ELF-1 (cell line): ENCODE results near the gene HSD17B14.
"Not testable (repeated sequence)": the region's sequence is repeated elsewhere in the genome, so short reads cannot be mapped to it uniquely, and the experiment has no call there.

Source experiments
- DNase-seq: peaks from one replicate; pipeline ENCODE4 v3.0.0-alpha.2; 2016; ENCODE audit warnings: low read depth, low spot score

HSD17B14 gene

GRCh38 chr19:48867746-48868113 lies 31.4 kb upstream of the HSD17B14 start:
- DNase-seq, result no peak

DNA sequence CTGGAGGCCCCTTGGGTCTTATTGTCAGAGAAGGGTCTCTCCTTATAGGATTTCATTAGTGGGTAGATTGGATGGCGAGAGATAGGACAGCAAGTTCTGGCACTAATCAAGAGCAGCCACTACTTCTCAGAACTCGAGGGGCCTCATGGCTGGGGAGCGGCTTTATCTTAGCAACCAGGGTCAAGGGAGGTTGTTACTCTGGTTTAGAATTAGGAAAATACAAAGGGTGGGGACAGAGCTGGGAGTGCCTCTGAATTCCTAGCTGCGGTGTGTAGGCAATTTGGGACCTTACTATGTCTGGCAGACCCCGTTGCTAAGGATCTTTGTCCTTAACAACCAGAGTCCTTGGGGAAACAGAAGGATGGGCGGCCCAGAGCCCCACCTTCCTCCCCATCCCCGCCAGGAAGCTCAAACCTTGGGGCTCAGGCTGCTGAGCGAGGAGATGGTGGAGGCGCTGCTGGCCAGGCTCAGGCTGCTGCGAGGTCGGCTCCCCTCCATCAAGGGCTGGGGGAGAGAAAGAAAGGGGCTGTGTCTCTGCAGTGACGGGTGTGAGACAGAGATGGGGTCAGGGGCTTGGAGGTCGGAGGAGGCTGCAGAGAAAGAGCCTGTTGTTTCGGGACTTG lies 30.9 kb upstream of the HSD17B14 start:
- no peak for DNase-seq

- DNase-seq, result no peak
Observed at GRCh38 chr19:48866692-48867091, 30.4 kb upstream of the HSD17B14 start.

DNA sequence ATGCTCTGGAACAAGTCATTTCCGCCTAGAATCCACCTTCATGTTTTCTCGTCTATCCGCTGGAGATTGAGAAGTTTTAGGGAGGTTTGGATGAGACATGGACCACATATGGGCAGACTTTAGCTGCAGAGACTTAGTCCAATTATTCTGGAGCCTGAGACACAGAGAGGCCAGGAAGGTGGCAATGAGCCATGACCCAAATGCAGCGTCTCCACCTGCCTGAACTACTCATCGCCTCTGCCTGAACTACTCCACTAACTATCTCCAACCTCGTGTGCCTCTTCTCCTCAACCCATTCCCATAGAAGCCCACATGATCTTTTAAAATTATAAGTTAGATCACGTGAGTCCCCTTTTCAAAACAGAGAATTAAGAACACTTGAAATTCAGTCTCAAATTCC lies 26.5 kb upstream of the HSD17B14 start:
- DNase-seq, result no peak

GRCh38 chr19:48861313-48861712 lies 25.0 kb upstream of the HSD17B14 start:
- DNase-seq, result no peak

- peak; percentile 97 for DNase-seq
Observed at GRCh38 chr19:48859711-48860572, 23.7 kb upstream of the HSD17B14 start.

DNA sequence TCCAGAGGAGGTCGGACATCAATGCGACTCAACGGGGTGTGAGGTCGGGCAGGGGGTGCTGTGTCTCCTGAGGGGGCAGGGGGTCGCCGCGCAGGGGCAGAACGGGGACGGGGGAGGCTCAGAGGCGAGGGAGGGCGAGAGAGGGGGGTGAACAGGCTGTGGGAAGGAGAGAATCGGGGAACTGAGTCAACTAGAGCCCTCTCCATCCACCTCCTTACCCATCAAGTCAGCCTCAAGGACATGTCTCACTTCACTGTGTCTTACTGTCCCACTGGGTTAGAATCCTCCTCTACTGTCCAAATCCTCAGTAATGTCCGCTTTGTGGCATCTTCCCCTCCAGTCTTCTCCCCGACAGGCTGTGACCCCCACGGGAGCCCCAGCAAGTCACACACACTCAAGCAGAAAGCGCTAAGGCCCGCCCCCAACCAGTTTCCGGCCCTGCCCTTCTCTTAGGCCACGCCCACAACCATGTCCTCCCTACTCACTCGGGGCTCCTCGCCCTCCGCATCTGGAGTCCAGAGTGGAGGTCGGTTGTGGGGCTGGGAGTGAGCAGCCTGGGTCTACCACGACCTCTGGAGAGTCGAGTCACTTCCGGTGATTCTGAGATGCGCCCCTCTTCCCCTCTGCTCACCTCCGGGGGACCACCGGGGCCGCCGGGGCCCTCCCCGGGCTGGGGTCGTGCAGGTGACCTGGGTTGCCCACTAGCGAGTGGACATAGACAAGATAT lies 22.9 kb upstream of the HSD17B14 start:
- peak; percentile 83 for DNase-seq

- DNase-seq, result no peak
Observed at GRCh38 chr19:48856921-48857320, 20.6 kb upstream of the HSD17B14 start.

GRCh38 chr19:48854103-48854502 lies 17.8 kb upstream of the HSD17B14 start:
- no peak for DNase-seq

- no peak for DNase-seq
Observed at GRCh38 chr19:48853483-48853882, 17.2 kb upstream of the HSD17B14 start.

- no peak for DNase-seq
Observed at GRCh38 chr19:48852292-48852691, 16.0 kb upstream of the HSD17B14 start.

DNA sequence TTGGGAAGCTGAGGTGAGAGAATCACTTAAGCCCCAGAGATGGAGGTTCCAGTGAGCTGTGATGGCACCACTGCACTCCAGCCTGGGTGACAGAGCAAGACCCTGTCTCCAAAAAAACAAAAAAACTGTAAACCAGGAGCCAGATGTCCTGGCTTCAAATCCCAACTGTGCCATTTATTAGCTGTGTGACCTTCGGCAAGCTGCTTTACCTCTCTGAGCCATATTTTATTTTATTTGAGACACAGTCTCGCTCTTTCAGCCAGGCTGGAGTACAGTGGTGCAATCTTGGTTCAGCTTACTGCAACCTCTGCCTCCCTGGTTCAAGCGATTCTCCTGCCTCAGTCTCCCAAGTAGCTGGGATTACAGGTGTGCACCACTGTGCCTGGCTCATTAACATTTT lies 10.4 kb upstream of the HSD17B14 start:
- not testable (repeated sequence) for DNase-seq

GRCh38 chr19:48845384-48845783 lies 9.1 kb upstream of the HSD17B14 start:
- DNase-seq, result no peak

- peak; percentile 61 for DNase-seq
Observed at GRCh38 chr19:48844472-48844871, 8.2 kb upstream of the HSD17B14 start.

DNA sequence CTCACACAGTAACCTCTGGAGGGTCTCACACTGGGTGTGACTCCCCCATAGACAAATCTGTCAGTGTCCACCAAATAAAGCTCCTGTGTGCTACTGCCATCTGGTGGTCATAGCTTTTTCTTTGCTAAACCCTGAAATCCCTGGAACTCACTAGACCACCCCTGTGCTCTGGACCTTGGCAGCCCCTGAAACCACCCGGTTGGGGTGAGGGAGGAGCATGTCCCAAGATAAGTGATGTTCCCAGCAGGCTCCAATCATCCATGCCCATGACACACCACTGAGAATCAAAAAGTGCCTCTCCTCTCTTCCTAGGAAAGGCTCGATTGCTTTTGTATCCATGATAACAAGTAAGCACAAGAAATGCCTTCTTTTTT lies 6.5 kb upstream of the HSD17B14 start:
- peak; percentile 78 for DNase-seq

- DNase-seq, result no peak
Observed at GRCh38 chr19:48841571-48841970, 5.3 kb upstream of the HSD17B14 start.

- no peak for DNase-seq
Observed at GRCh38 chr19:48841047-48841446, 4.8 kb upstream of the HSD17B14 start.

DNA sequence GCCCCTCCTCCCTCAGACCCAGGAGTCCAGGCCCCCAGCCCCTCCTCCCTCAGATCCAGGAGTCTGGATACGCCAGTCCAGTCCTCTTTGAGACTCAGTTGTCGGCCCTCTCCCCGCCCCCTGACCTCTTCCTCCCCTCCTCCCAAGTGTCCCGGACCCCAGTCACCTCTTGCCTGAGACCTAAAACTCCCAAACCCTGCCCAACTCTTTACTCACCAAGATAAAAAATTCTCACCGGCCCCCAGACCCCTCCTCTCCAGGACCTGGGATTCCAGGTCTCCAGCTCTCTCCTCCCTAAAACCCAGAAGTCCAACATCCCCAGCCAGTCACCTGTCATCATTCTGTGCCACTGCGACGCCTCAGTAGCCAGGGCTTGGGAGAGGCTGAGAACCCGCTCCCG lies 1.4 kb upstream of the HSD17B14 start:
- DNase-seq, result no peak

DNA sequence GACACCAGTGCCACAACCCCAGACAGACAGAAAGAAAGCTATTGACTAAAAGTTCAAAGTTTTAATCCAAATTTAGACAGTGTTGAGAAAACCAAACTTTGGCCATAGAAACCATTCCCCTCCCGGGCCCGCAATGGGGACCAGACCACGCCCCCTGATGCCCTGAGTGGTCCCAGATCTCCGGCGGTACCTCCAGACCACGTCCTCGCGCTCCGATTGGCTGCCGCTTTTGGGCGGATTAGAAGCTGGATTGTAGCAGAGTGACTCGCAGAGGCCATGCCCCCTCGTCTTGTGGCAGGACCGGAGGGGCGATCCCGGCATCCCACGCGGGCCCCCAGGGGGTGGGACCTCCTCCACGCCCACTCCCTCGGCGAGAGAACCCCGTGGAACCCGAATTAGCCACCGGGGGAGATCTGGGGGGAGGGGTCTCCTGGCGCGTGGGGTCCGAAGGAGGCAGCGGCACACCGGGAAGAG lies 797 bp upstream of the HSD17B14 start:
- peak; percentile 94 for DNase-seq

DNA sequence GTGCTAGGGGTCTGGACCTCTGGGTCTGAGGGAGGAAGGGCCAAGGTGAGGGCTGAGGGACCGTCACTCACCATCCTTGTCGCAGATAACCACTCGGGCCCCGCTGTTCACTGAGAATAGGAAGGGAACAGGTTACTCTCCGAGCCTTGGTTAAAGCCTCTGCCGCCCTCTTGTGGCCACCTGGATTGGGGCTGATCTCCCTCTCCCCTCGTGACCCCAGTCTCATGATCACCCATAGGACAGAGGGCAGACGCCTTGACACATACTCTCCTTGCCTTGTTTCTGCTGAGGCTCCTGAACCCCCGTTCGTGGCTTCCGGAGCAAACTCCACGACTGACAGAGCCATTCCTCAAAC lies 580 bp downstream of the HSD17B14 start:
- peak; percentile 98 for DNase-seq

DNA sequence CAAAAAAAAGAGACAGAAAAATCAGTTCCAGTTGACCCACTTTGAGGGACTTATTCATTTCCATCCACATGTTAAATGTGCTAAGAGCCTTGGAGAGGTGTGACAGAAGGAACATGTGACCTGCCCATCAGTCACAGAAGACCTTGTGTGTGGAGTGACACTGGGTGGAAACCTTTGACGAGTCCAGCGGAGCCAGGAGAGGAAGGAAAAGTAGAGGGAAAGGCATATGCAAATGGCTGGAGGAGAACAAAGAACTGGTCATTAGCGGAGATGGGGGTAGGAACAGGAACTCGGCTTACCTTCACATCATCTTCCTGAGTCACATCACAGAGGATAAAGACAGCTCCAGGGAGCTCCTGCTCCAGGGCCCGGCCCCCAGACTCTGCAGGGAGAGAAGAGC lies 2.3 kb downstream of the HSD17B14 start:
- peak; percentile 49 for DNase-seq

DNA sequence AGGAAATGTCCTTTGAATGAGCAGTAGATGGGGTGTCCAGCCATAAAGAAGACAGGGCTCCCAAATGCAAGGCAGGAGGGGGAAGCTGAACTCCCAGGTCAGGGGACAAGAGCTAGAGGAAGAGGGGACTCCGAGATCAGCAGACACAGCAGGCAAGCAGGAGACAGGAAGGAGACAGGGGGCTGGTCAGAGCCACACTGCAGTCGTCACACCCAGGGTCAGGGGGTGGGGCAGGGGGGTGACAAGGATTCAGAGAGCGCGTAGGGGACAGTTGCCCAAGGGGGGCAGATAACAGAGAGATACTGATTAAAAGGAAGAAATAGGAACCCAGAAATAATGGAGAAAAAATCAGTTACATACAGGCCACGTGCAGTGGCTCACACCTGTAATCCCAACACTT lies 3.2 kb downstream of the HSD17B14 start:
- DNase-seq, result no peak

DNA sequence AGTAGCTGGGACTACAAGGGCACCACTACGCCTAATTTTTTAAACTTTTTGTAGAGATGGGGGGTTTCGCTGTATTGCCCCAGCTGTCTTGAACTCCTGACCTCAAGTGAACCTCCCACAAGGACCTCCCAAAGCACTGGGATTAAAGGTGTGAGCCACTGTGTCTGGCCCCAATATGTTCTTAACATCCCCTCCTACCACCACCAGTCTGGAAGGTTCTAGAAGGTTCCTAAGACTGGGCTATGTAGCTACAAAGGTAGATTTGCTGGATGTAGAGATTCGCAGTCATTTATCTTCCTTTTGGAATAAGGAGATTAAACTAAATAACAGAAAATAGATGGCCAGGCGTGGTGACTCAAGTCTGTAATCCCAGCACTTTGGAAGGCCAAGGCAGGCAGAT lies 5.3 kb downstream of the HSD17B14 start:
- no peak for DNase-seq
